Neural cell (in vitro differentiated cells): ENCODE results near the gene PLCB4. TPM values are rescaled to one million over a fixed set of nuclear protein-coding genes. Genes with fewer than 3 reads are reported as not detected.

Experiments used
- H2AFZ ChIP-seq: fragments of 200-600, 300-800 bp; sonication (generic), shearing (Covaris generic); 2 replicates; pipeline ENCODE4 v1.6.0; 2014; ENCODE audit warnings: low read depth, mild to moderate bottlenecking, antibody characterized with exemption, low read length, moderate library complexity
- H3F3A ChIP-seq: fragments of 200-600 bp; shearing (Covaris generic); 2 replicates; pipeline ENCODE4 v1.6.1; 2016; ENCODE audit warnings: mild to moderate bottlenecking, moderate library complexity, mixed read lengths, antibody characterized with exemption, low read length; ENCODE audit not compliant: insufficient read depth, poor library complexity, severe bottlenecking
- H3K27ac ChIP-seq: fragments of 200-600, 300-800 bp; sonication (generic), shearing (Covaris generic); 2 replicates; pipeline ENCODE4 v1.5.1; 2014; ENCODE audit warnings: mild to moderate bottlenecking, low read length, moderate library complexity
- H3K27me3 ChIP-seq: fragments of 300-800, 200-600 bp; sonication (generic), shearing (Covaris generic); 2 replicates; pipeline ENCODE4 v1.6.0; 2014; ENCODE audit warnings: mild to moderate bottlenecking, low read depth, low read length, moderate library complexity; ENCODE audit not compliant: insufficient read depth
- H3K36me3 ChIP-seq: fragments of 300-800, 200-600 bp; sonication (generic), shearing (Covaris generic); 2 replicates; pipeline ENCODE4 v1.5.1; 2014; ENCODE audit warnings: mild to moderate bottlenecking, antibody characterized with exemption, low read length, moderate library complexity; ENCODE audit not compliant: insufficient read depth
- H3K4me2 ChIP-seq: fragments of 300-800, 200-600 bp; sonication (generic), shearing (Covaris generic); 2 replicates; pipeline ENCODE4 v1.6.0; 2014; ENCODE audit warnings: mild to moderate bottlenecking, low read length
- H3K4me3 ChIP-seq: fragments of 300-800, 200-600 bp; sonication (generic), shearing (Covaris generic); 2 replicates; pipeline ENCODE4 v1.5.1; 2014; ENCODE audit warnings: mild to moderate bottlenecking, low read length, moderate library complexity
- H3K79me2 ChIP-seq: fragments of 200-600 bp; shearing (Covaris generic); replicated peaks from 2 replicates; pipeline ENCODE4 v1.6.0; 2014; ENCODE audit warnings: mild to moderate bottlenecking, low read length, moderate library complexity; ENCODE audit not compliant: insufficient read depth
- H3K9ac ChIP-seq: fragments of 300-800, 200-600 bp; sonication (generic), shearing (Covaris generic); 2 replicates; pipeline ENCODE4 v1.6.1; 2016; ENCODE audit warnings: mild to moderate bottlenecking, low read length, mixed read lengths
- H3K9me2 ChIP-seq: fragments of 200-600 bp; shearing (Covaris generic); 2 replicates; pipeline ENCODE4 v1.6.1; 2016; ENCODE audit warnings: mild to moderate bottlenecking, low read length, mixed read lengths; ENCODE audit not compliant: insufficient read depth
- H3K9me3 ChIP-seq: fragments of 200-600, 300-800 bp; sonication (generic), shearing (Covaris generic); 2 replicates; pipeline ENCODE4 v1.6.1; 2016; ENCODE audit warnings: mild to moderate bottlenecking, mixed run types, low read length, moderate library complexity, mixed read lengths
- H4K20me1 ChIP-seq: fragments of 200-600 bp; shearing (Covaris generic); 2 replicates; pipeline ENCODE4 v1.6.1; 2016; ENCODE audit warnings: mild to moderate bottlenecking, mixed run types; ENCODE audit not compliant: insufficient read depth
- CTCF ChIP-seq: fragments of 450-650 bp; IDR thresholded peaks from 2 replicates; pipeline ENCODE4 v1.5.1; 2014; ENCODE audit warnings: antibody characterized with exemption, mild to moderate bottlenecking, moderate library complexity; ENCODE audit not compliant: poor library complexity, severe bottlenecking
- EP300 ChIP-seq: fragments of 450-650 bp; conservative IDR thresholded peaks from 2 replicates; pipeline ENCODE4 v1.6.1; 2014; ENCODE audit warnings: antibody characterized with exemption, mild to moderate bottlenecking, moderate library complexity; ENCODE audit not compliant: poor library complexity, severe bottlenecking
- EZH2 ChIP-seq: fragments of 200-600, 300-800 bp; shearing (Covaris generic), sonication (generic); IDR thresholded peaks from 2 replicates; pipeline ENCODE4 v1.6.1; 2014; ENCODE audit warnings: antibody characterized with exemption, low read length, borderline replicate concordance, mild to moderate bottlenecking; ENCODE audit not compliant: insufficient read depth, poor library complexity, severe bottlenecking
- MXI1 ChIP-seq: fragments of 450-650 bp; conservative IDR thresholded peaks from 2 replicates; pipeline ENCODE4 v1.6.1; 2014; ENCODE audit warnings: antibody characterized with exemption, mild to moderate bottlenecking; ENCODE audit not compliant: poor library complexity, severe bottlenecking
- POLR2AphosphoS5 ChIP-seq: IDR thresholded peaks from 2 replicates; pipeline ENCODE4 v1.6.1; 2012
- RAD21 ChIP-seq: fragments of 450-650 bp; conservative IDR thresholded peaks from 2 replicates; pipeline ENCODE4 v1.6.1; 2014; ENCODE audit warnings: antibody characterized with exemption, mild to moderate bottlenecking, moderate library complexity
- REST ChIP-seq: IDR thresholded peaks from 2 replicates; pipeline ENCODE4 v1.6.1; 2012; ENCODE audit warnings: borderline replicate concordance
- SMC3 ChIP-seq: fragments of 450-650 bp; conservative IDR thresholded peaks from 2 replicates; pipeline ENCODE4 v1.6.1; 2014; ENCODE audit warnings: antibody characterized with exemption, mild to moderate bottlenecking, moderate library complexity; ENCODE audit not compliant: poor library complexity
- TAF1 ChIP-seq: IDR thresholded peaks from 2 replicates; pipeline ENCODE4 v1.6.1; 2012; ENCODE audit warnings: low read depth
- polyA plus RNA-seq: library from polyadenylated mRNA; depleted of rRNA; stranded (reverse); fragments of >200 nt; gene quantifications from 2 replicates; pipeline ENCODE4 v1.2.3, GENCODE V29; 2014

PLCB4 gene
- polyA plus RNA-seq, 1 donor from 2014 or later = 13.1 TPM

GRCh38 chr20:9088556-9088955 lies 19.7 kb downstream of the PLCB4 start:
- Histone ChIP-seq H3K4me3 (no peak overlapping the region), H3K79me2 (no peaks in the 10 kb centered on the region), H3K27me3 (no peaks in the 10 kb centered on the region), H3K4me2 (no peak overlapping the region), H2AFZ (no peak overlapping the region), H4K20me1 (no peaks in the 10 kb centered on the region), H3K9ac (no peak overlapping the region), H3K9me3 (no peaks in the 10 kb centered on the region), H3K9me2 (no peaks in the 10 kb centered on the region), H3K36me3 (no peaks in the 10 kb centered on the region), H3F3A (no peaks in the 10 kb centered on the region), H3K27ac (no peak overlapping the region)
- no peak for TF ChIP-seq RAD21
- TF ChIP-seq SMC3 = no peak
- no peak for TF ChIP-seq REST
- TF ChIP-seq TAF1 = no peak
- no peak for TF ChIP-seq MXI1
- TF ChIP-seq EP300 = no peak
- TF ChIP-seq POLR2AphosphoS5 = no peak
- TF ChIP-seq EZH2 = no peak
- TF ChIP-seq CTCF = no peak

GRCh38 chr20:9092113-9092512 lies 23.2 kb downstream of the PLCB4 start:
- Histone ChIP-seq H3K79me2 (no peaks in the 10 kb centered on the region), H2AFZ (no peak overlapping the region), H3K9me3 (no peaks in the 10 kb centered on the region), H3F3A (no peaks in the 10 kb centered on the region), H3K9me2 (no peaks in the 10 kb centered on the region), H3K27ac (no peak overlapping the region), H3K4me2 (no peak overlapping the region), H3K36me3 (no peaks in the 10 kb centered on the region), H3K4me3 (no peak overlapping the region), H3K27me3 (no peaks in the 10 kb centered on the region), H3K9ac (no peak overlapping the region), H4K20me1 (no peaks in the 10 kb centered on the region)
- no peak for TF ChIP-seq CTCF
- no peak for TF ChIP-seq EP300
- no peak for TF ChIP-seq SMC3
